NK-92 treated with Interleukin-12 subunit alpha and Interleukin-12 subunit beta, amount 100 ng/mL, for 24 hours (cell line): Measurements from ENCODE around the gene PDE4B.
"Not testable (repeated sequence)": the region's sequence is repeated elsewhere in the genome, so short reads cannot be mapped to it uniquely, and the experiment has no call there.

Experiments used
- DNase-seq: peaks from one replicate; lab custom pipeline; 2025; lab: John Stamatoyannopoulos, UW

Gene PDE4B

GRCh38 chr1:66394603-66395002 lies 601.9 kb downstream of the PDE4B start:
- DNase-seq: no peak

GRCh38 chr1:66395202-66396061 lies 602.7 kb downstream of the PDE4B start:
- DNase-seq: no peak

- DNase-seq: no peak
These were observed 603.7 kb downstream of the PDE4B start for GRCh38 chr1:66396212-66396890.

- DNase-seq: no peak
These were observed 604.5 kb downstream of the PDE4B start for GRCh38 chr1:66397192-66397591.

GRCh38 chr1:66399888-66400529 lies 607.3 kb downstream of the PDE4B start:
- DNase-seq: no peak

GRCh38 chr1:66400660-66401059 lies 608.0 kb downstream of the PDE4B start:
- DNase-seq: no peak

- no peak for DNase-seq
These were observed 608.5 kb downstream of the PDE4B start for GRCh38 chr1:66401244-66401643.

- no peak for DNase-seq
These were observed 609.5 kb downstream of the PDE4B start for GRCh38 chr1:66402194-66402593.

- DNase-seq: no peak
These were observed 610.5 kb downstream of the PDE4B start for GRCh38 chr1:66403007-66403731.

- no peak for DNase-seq
These were observed 612.4 kb downstream of the PDE4B start for GRCh38 chr1:66405061-66405460.

GRCh38 chr1:66411449-66411848 lies 618.8 kb downstream of the PDE4B start:
- DNase-seq: not testable (repeated sequence)

GRCh38 chr1:66412704-66413103 lies 620.0 kb downstream of the PDE4B start:
- DNase-seq: no peak

- DNase-seq: no peak
These were observed 620.6 kb downstream of the PDE4B start for GRCh38 chr1:66413136-66413837.

GRCh38 chr1:66413838-66414175 lies 621.1 kb downstream of the PDE4B start:
- no peak for DNase-seq

GRCh38 chr1:66415281-66415680 lies 622.6 kb downstream of the PDE4B start:
- no peak for DNase-seq

GRCh38 chr1:66415866-66416265 lies 623.2 kb downstream of the PDE4B start:
- no peak for DNase-seq

GRCh38 chr1:66416295-66416694 lies 623.6 kb downstream of the PDE4B start:
- DNase-seq: no peak

- DNase-seq: no peak
These were observed 625.3 kb downstream of the PDE4B start for GRCh38 chr1:66418021-66418420.

- DNase-seq: not testable (repeated sequence)
These were observed 627.5 kb downstream of the PDE4B start for GRCh38 chr1:66420171-66420570.

- DNase-seq: not testable (repeated sequence)
These were observed 628.2 kb downstream of the PDE4B start for GRCh38 chr1:66420906-66421305.

- no peak for DNase-seq
These were observed 630.1 kb downstream of the PDE4B start for GRCh38 chr1:66422804-66423203.
